Left ventricle myocardium inferior (tissue), 1 donor: ENCODE measurements around the gene ADAMTSL5. TPM values are rescaled to one million over a fixed set of nuclear protein-coding genes. Genes with fewer than 3 reads are reported as not detected.

Source experiments
- DNase-seq: peaks from one replicate; pipeline ENCODE4 v3.0.0-alpha.2; 2020
- H3K27ac ChIP-seq: fragments of 200-600 bp; replicated peaks from 2 replicates; pipeline ENCODE4 v1.8.0; 2021
- H3K27me3 ChIP-seq: fragments of 200-600 bp; 2 replicates; pipeline ENCODE4 v1.8.0; 2021; ENCODE audit warnings: low read depth
- H3K36me3 ChIP-seq: fragments of 200-600 bp; 2 replicates; pipeline ENCODE4 v1.8.0; 2021
- H3K4me1 ChIP-seq: fragments of 200-600 bp; 2 replicates; pipeline ENCODE4 v1.8.0; 2021
- H3K4me3 ChIP-seq: fragments of 200-600 bp; 2 replicates; pipeline ENCODE4 v1.8.0; 2021; ENCODE audit warnings: mild to moderate bottlenecking, moderate library complexity
- H3K9me3 ChIP-seq: fragments of 200-600 bp; replicated peaks from 2 replicates; pipeline ENCODE4 v1.8.0; 2021
- CTCF ChIP-seq: fragments of 200-600 bp; IDR thresholded peaks from 2 replicates; pipeline ENCODE4 v1.8.0; 2021; ENCODE audit warnings: antibody characterized with exemption, mild to moderate bottlenecking, borderline replicate concordance
- intact Hi-C: fragments of 100-400 bp; cut with micrococcal nuclease; formaldehyde crosslinking; loops from one replicate; pipeline ENCODE4 v1.11.0; 2022
- total RNA-seq: library from RNA; stranded (reverse); fragmentation: NEBNext Ultra II Directional; extraction: Animal tissue kit (Norgen Biotek cat#: 25700); gene quantifications from one replicate; pipeline ENCODE4 v1.2.1, GENCODE V29; 2021
- donor health status: DM: no; HTN: yes; CAD: no; lungs with severe emphysema.

Gene ADAMTSL5
- total RNA-seq, 1 donor from 2014 or later, result 36.8 TPM

GRCh38 chr19:1488282-1488601 is 24.6 kb downstream of the ADAMTSL5 start:
- DNase-seq, result no peak
- H3K27ac ChIP-seq, result no peak overlapping the region
- no peaks in the 10 kb centered on the region for H3K9me3 ChIP-seq
- peaks cover 18% of the 10 kb centered on the region for H3K27me3 ChIP-seq
- no peak overlapping the region for H3K4me3 ChIP-seq
- TF ChIP-seq CTCF, result no peak
- no peaks in the 10 kb centered on the region for H3K36me3 ChIP-seq
- intact Hi-C loops, result no loop called here
- peaks cover 20% of the 10 kb centered on the region for H3K4me1 ChIP-seq

- TF ChIP-seq CTCF, result no peak
- Histone ChIP-seq H3K27me3 (peaks cover 15% of the 10 kb centered on the region), H3K9me3 (no peaks in the 10 kb centered on the region), H3K4me3 (no peak overlapping the region), H3K27ac (no peak overlapping the region), H3K36me3 (no peaks in the 10 kb centered on the region), H3K4me1 (peaks cover 20% of the 10 kb centered on the region)
- DNase-seq, result no peak
- intact Hi-C loops, result no loop called here
These were observed 25.1 kb downstream of the ADAMTSL5 start for GRCh38 chr19:1487576-1488281.

- H3K36me3 ChIP-seq, result no peaks in the 10 kb centered on the region
- DNase-seq, result no peak
- no peak for TF ChIP-seq CTCF
- peaks cover 20% of the 10 kb centered on the region for H3K4me1 ChIP-seq
- peaks cover 9% of the 10 kb centered on the region for H3K27me3 ChIP-seq
- H3K9me3 ChIP-seq, result no peaks in the 10 kb centered on the region
- no peak overlapping the region for H3K4me3 ChIP-seq
- intact Hi-C loops, result no loop called here
- H3K27ac ChIP-seq, result no peak overlapping the region
These were observed 25.9 kb downstream of the ADAMTSL5 start for GRCh38 chr19:1486720-1487575.

GRCh38 chr19:1483979-1484428 is 28.8 kb downstream of the ADAMTSL5 start:
- H3K36me3 ChIP-seq, result no peaks in the 10 kb centered on the region
- H3K27ac ChIP-seq, result no peak overlapping the region
- no peak for TF ChIP-seq CTCF
- H3K27me3 ChIP-seq, result no peaks in the 10 kb centered on the region
- no peaks in the 10 kb centered on the region for H3K9me3 ChIP-seq
- no peak overlapping the region for H3K4me3 ChIP-seq
- intact Hi-C loops, result no loop called here
- DNase-seq, result no peak
- peaks cover 7% of the 10 kb centered on the region for H3K4me1 ChIP-seq

GRCh38 chr19:1483131-1483978 is 29.5 kb downstream of the ADAMTSL5 start:
- Histone ChIP-seq H3K27ac (no peak overlapping the region), H3K4me3 (no peak overlapping the region), H3K36me3 (no peaks in the 10 kb centered on the region), H3K9me3 (no peaks in the 10 kb centered on the region), H3K4me1 (peaks cover 12% of the 10 kb centered on the region), H3K27me3 (no peaks in the 10 kb centered on the region)
- TF ChIP-seq CTCF, result no peak
- no peak for DNase-seq
- intact Hi-C loops, result no loop called here
